Measurements from ENCODE around the gene RNF125.

- TF ChIP-seq GLI4 (tag by site-specific recombination; IDR thresholded peaks at IDR 0.05) (no peak), CTCF (tag by site-specific recombination; IDR thresholded peaks at IDR 0.05) (no peak), ZNF223 (tag by site-specific recombination; IDR thresholded peaks at IDR 0.05) (no peak), REST (tag by site-specific recombination; IDR thresholded peaks at IDR 0.05) (no peak), ZNF138 (tag by site-specific recombination; IDR thresholded peaks at IDR 0.05; ENCODE audit: borderline replicate concordance) (no peak), RBAK (tag by site-specific recombination; IDR thresholded peaks at IDR 0.05) (no peak), ZNF610 (tag by site-specific recombination; IDR thresholded peaks at IDR 0.05; ENCODE audit: borderline replicate concordance) (no peak)
Measured at GRCh38 chr18:32078845-32079244, 60.2 kb downstream of the RNF125 start.

All from HEK293 (cell line).